ENCODE results near the gene NRG2. TPM values are rescaled to one million over a fixed set of nuclear protein-coding genes. Genes with fewer than 3 reads are reported as not detected.

NRG2 gene
- polyA plus RNA-seq, 1 of the 3 experiments (the other 2 are of a cell fraction), result 3.7 TPM

GRCh38 chr5:139915266-139915665, 127.8 kb downstream of the NRG2 start (continued):
- TF ChIP-seq FOXM1 (IDR thresholded peaks at IDR 0.05; ENCODE audit: low read depth) (no peak), MXI1 (IDR thresholded peaks at IDR 0.05; ENCODE audit: low read depth, low read length) (no peak), IRF3 (IDR thresholded peaks at IDR 0.05; ENCODE audit: low read depth, low read length) (no peak)

DNA sequence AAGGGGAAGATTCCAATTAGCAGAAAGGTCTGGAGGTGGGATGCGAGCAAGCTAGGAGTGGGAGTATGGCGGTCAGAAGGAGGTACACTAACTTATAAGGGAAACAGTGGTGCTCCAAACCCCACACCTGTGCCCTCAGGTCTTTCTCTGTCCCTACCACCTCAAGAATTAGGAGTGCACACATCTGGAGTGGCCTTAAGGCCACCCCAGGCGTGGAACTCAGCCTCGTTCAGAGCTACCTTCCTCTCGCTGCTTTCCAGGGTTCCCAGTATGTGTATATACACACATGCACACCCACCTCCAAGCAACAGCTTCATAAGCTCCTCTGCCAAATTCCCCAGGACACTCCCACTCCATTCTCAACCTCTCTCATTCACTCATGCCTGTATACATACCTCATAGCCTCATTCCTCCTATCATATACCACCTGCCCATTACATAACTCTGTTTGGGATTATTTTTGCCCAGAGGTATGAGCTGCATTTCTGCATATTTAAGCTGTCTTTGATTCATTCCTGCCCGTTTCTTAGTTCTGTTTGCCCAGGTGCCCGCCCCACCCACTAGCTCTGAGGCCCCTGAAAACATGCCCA, 128.8 kb downstream of the NRG2 start:
- CTCF ChIA-PET, result interaction anchor here (0.7 to 4.8 kb wide), 13 partner anchors 11 to 281 kb away, joined by 3 to 42 read pairs (median 4); partner anchors contain the start of gene NRG2
- TF ChIP-seq EZH2phosphoT487 (IDR thresholded peaks at IDR 0.05; ENCODE audit: borderline replicate concordance, low read depth) (no peak), JUND (IDR thresholded peaks at IDR 0.05) (no peak), NRF1 (IDR thresholded peaks at IDR 0.05; ENCODE audit: low read depth, low read length) (no peak)

GRCh38 chr5:139912804-139913203, 130.3 kb downstream of the NRG2 start:
- Histone ChIP-seq H3K27ac (ENCODE audit: low read depth in 2 of 2, low read length in 1 of 2) (no peak overlapping the region), H3K4me3 (ENCODE audit: low read depth in 2 of 2, low read length in 1 of 2) (no peak overlapping the region), H3K9me2 (no peaks in the 10 kb centered on the region), H3K4me1 (ENCODE audit: control insufficient read depth in 1 of 2, insufficient read depth in 2 of 2, low read depth in 1 of 2, low read length in 1 of 2) (peaks cover 0 to 48% of the 10 kb centered on the region in 2 experiments; a peak in 2 of 4 replicates), H3K4me2 (no peak overlapping the region), H2AFZ (ENCODE audit: low read depth) (no peak overlapping the region), H3K79me2 (ENCODE audit: insufficient read depth) (no peaks in the 10 kb centered on the region), H3K36me3 (replicated peaks in 1 of 2; ENCODE audit: control insufficient read depth in 1 of 2, insufficient read depth in 2 of 2, low read length in 1 of 2) (no peaks in the 10 kb centered on the region), H3K9ac (no peak overlapping the region), H3K27me3 (ENCODE audit: insufficient read depth) (no peaks in the 10 kb centered on the region), H4K20me1 (ENCODE audit: insufficient read depth) (no peaks in the 10 kb centered on the region), H3F3A (replicated peaks; ENCODE audit: insufficient read depth) (no peaks in the 10 kb centered on the region), H3K9me3 (no peaks in the 10 kb centered on the region)
- ChIA-PET CTCF (interaction anchor here (0.7 to 4.8 kb wide), 9 partner anchors 9 to 147 kb away, joined by 3 to 42 read pairs (median 5); no protein-coding TSS in a partner anchor), POLR2A (no interaction called here)
- WGBS (ENCODE audit: low lambda C conversion rate), result 92% methylated on average over 3 of the region's 4 CpGs
- TF ChIP-seq PBX3 (IDR thresholded peaks at IDR 0.05), result no peak
- no peak for TF ChIP-seq USF1 (IDR thresholded peaks at IDR 0.05; ENCODE audit: borderline replicate concordance, low read depth)
- DNase-seq, result no peak

More for the DNA sequence above, 128.8 kb downstream of the NRG2 start:
- Histone ChIP-seq H3K9ac (no peak overlapping the region), H3K9me3 (no peaks in the 10 kb centered on the region), H2AFZ (ENCODE audit: low read depth) (no peak overlapping the region), H3K27me3 (ENCODE audit: insufficient read depth) (no peaks in the 10 kb centered on the region), H3K9me2 (no peaks in the 10 kb centered on the region), H3K36me3 (replicated peaks in 1 of 2; ENCODE audit: control insufficient read depth in 1 of 2, insufficient read depth in 2 of 2, low read length in 1 of 2) (no peaks in the 10 kb centered on the region), H3K4me3 (ENCODE audit: low read depth in 2 of 2, low read length in 1 of 2) (no peak overlapping the region), H3K79me2 (ENCODE audit: insufficient read depth) (no peaks in the 10 kb centered on the region), H3K4me1 (ENCODE audit: control insufficient read depth in 1 of 2, insufficient read depth in 2 of 2, low read depth in 1 of 2, low read length in 1 of 2) (peaks cover 0 to 41% of the 10 kb centered on the region in 2 experiments; a peak in 2 of 4 replicates), H4K20me1 (ENCODE audit: insufficient read depth) (no peaks in the 10 kb centered on the region), H3F3A (replicated peaks; ENCODE audit: insufficient read depth) (no peaks in the 10 kb centered on the region), H3K4me2 (no peak overlapping the region), H3K27ac (ENCODE audit: low read depth in 2 of 2, low read length in 1 of 2) (peak overlapping the region in 1 of 2 experiments; percentile 17; a peak in 1 of 4 replicates)
- POLR2A ChIA-PET, result no interaction called here
- 77% methylated on average over 7 of the region's 7 CpGs for WGBS (ENCODE audit: low lambda C conversion rate)
- no peak for DNase-seq
